Kidney epithelial cell (primary cell): ENCODE data around the gene TMEM178B. TPM values are rescaled to one million over a fixed set of nuclear protein-coding genes. Genes with fewer than 3 reads are reported as not detected.

Experiments
- DNase-seq: peaks from one replicate; pipeline ENCODE4 v3.0.0-alpha.2; 2010; ENCODE audit warnings: low read depth
- H3K27me3 ChIP-seq: 2 replicates; pipeline ENCODE4 v1.6.0; 2011; ENCODE audit warnings: low read length; ENCODE audit not compliant: control insufficient read depth, insufficient read depth
- H3K36me3 ChIP-seq: 2 replicates; pipeline ENCODE4 v1.5.1; 2011; ENCODE audit warnings: low read length; ENCODE audit not compliant: control insufficient read depth, insufficient read depth
- H3K4me3 ChIP-seq: 2 replicates; pipeline ENCODE4 v1.5.1; 2011; ENCODE audit warnings: low read depth, mild to moderate bottlenecking, control low read depth, low read length
- total RNA-seq: library from RNA; depleted of rRNA; stranded (reverse); fragments of >200 nt; gene quantifications from 2 replicates; pipeline ENCODE4 v1.2.3, GENCODE V29; 2015
- TF ChIP-seq, protein P1 (sequence below): IDR thresholded peaks from 2 replicates; pipeline ENCODE4 v1.5.1; 2011; ENCODE audit warnings: mild to moderate bottlenecking, moderate library complexity, low read length, control low read depth, inconsistent platforms; ENCODE audit not compliant: insufficient read depth, poor library complexity, severe bottlenecking

TMEM178B gene
- total RNA-seq, 1 donor from 2014 or later: 9.7 TPM

GRCh38 chr7:141407893-141408292 is 334.0 kb downstream of the TMEM178B start:
- H3K27me3 ChIP-seq: no peaks in the 10 kb centered on the region
- TF ChIP-seq, protein P1, sequence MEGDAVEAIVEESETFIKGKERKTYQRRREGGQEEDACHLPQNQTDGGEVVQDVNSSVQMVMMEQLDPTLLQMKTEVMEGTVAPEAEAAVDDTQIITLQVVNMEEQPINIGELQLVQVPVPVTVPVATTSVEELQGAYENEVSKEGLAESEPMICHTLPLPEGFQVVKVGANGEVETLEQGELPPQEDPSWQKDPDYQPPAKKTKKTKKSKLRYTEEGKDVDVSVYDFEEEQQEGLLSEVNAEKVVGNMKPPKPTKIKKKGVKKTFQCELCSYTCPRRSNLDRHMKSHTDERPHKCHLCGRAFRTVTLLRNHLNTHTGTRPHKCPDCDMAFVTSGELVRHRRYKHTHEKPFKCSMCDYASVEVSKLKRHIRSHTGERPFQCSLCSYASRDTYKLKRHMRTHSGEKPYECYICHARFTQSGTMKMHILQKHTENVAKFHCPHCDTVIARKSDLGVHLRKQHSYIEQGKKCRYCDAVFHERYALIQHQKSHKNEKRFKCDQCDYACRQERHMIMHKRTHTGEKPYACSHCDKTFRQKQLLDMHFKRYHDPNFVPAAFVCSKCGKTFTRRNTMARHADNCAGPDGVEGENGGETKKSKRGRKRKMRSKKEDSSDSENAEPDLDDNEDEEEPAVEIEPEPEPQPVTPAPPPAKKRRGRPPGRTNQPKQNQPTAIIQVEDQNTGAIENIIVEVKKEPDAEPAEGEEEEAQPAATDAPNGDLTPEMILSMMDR: no peak
- H3K4me3 ChIP-seq: no peak overlapping the region
- no peak for DNase-seq
- H3K36me3 ChIP-seq: no peaks in the 10 kb centered on the region

GRCh38 chr7:141408440-141408839 is 334.6 kb downstream of the TMEM178B start:
- H3K4me3 ChIP-seq: no peak overlapping the region
- no peak for DNase-seq
- no peaks in the 10 kb centered on the region for H3K36me3 ChIP-seq
- TF ChIP-seq, protein P1: no peak
- no peaks in the 10 kb centered on the region for H3K27me3 ChIP-seq

DNA sequence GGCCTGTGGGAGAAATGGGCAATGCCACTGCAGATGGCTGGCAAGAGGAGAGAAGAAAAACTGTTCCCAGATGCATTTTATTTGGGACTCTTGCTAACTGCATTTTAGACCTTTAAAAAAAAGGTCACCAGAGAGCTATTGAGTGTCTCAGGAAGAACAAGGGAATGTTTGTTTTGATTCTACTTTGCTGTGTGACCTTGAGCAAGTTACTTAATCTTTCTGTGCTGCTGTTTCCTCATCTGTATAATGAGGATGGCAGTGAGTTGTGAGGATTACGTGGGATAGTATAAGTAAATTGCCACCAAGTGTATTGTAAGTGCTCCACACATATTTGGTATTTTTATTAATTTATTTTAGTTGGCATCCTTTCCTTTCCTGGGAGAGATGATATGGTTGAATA is 335.4 kb downstream of the TMEM178B start:
- TF ChIP-seq, protein P1: no peak
- DNase-seq: no peak
- Histone ChIP-seq H3K27me3 (no peaks in the 10 kb centered on the region), H3K4me3 (no peak overlapping the region), H3K36me3 (no peaks in the 10 kb centered on the region)

- H3K36me3 ChIP-seq: no peaks in the 10 kb centered on the region
- TF ChIP-seq, protein P1: no peak
- H3K27me3 ChIP-seq: no peaks in the 10 kb centered on the region
- no peak for DNase-seq
- H3K4me3 ChIP-seq: no peak overlapping the region
Observed at GRCh38 chr7:141409801-141410329, 336.0 kb downstream of the TMEM178B start.

DNA sequence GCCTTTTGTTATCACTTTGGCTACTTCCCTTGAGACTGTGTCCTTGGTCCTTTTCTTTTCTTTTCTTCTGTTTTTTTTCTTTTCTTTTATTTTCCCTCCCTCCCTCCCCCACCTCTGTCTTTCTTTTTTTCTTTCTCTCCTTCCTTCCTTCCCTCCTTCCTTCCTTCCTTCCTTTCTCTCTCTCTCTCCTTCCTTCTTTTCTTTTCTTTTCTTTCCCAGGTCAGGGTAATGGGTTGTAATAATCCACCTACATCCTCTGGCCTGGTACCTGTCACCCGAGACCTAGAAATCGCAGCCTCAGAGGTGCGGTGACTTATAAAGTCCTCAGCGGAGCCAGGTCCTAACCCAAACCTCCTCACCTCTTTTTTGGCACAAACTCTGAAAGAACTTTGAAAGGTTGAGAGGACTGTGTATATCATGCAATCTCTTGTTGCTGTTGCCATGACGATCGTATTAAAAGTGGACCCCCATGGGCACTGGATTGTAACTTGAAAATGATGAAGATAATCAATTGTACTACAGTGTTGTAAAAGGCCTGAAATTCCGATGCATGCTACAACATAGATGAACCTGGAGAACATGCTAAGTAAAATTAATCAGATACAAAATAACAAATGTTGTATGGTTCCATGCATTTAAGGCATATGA is 336.6 kb downstream of the TMEM178B start:
- Histone ChIP-seq H3K27me3 (no peaks in the 10 kb centered on the region), H3K36me3 (no peaks in the 10 kb centered on the region), H3K4me3 (no peak overlapping the region)
- TF ChIP-seq, protein P1: no peak
- DNase-seq: no peak

GRCh38 chr7:141411133-141411532 is 337.3 kb downstream of the TMEM178B start:
- H3K36me3 ChIP-seq: no peaks in the 10 kb centered on the region
- no peak overlapping the region for H3K4me3 ChIP-seq
- TF ChIP-seq, protein P1: no peak
- DNase-seq: no peak
- no peaks in the 10 kb centered on the region for H3K27me3 ChIP-seq
